ENCODE data around the gene PMEPA1.

DNA sequence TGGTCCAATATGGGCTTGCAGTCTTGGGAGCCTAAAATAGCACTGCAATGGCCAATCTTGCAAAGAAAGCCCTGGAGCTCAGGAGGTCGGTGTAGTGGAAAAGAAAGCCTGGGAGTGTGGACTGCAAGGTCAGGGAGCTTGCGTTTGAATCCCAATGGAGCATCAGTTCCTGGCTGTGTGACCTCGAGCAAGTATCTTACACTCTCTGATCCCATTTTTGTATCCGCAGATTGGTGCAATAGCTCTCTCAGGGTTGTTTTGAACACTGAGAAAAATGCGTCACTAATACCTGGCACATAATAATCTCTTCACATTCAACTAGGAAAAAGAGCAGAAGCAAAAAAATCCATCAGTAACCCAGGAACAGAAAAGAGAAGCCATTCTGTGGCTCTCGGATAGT lies 7.3 kb downstream of the PMEPA1 start:
- TF ChIP-seq, protein P1, sequence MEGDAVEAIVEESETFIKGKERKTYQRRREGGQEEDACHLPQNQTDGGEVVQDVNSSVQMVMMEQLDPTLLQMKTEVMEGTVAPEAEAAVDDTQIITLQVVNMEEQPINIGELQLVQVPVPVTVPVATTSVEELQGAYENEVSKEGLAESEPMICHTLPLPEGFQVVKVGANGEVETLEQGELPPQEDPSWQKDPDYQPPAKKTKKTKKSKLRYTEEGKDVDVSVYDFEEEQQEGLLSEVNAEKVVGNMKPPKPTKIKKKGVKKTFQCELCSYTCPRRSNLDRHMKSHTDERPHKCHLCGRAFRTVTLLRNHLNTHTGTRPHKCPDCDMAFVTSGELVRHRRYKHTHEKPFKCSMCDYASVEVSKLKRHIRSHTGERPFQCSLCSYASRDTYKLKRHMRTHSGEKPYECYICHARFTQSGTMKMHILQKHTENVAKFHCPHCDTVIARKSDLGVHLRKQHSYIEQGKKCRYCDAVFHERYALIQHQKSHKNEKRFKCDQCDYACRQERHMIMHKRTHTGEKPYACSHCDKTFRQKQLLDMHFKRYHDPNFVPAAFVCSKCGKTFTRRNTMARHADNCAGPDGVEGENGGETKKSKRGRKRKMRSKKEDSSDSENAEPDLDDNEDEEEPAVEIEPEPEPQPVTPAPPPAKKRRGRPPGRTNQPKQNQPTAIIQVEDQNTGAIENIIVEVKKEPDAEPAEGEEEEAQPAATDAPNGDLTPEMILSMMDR (IDR thresholded peaks at IDR 0.05), result no peak
- no peak for TF ChIP-seq SIN3A (IDR thresholded peaks at IDR 0.05; ENCODE audit: borderline replicate concordance, insufficient read depth, low read depth, low read length)
